Fibroblast of villous mesenchyme (primary cell): ENCODE results near the gene SFMBT2. TPM values are rescaled to one million over a fixed set of nuclear protein-coding genes. Genes with fewer than 3 reads are reported as not detected.

Source experiments
- DNase-seq: peaks from one replicate; pipeline ENCODE4 v3.0.0-alpha.2; 2010; ENCODE audit warnings: low read depth
- H3K4me3 ChIP-seq: 2 replicates; pipeline ENCODE4 v1.5.1; 2011; ENCODE audit warnings: low read depth, mild to moderate bottlenecking, low read length
- total RNA-seq: library from RNA; depleted of rRNA; stranded (reverse); fragments of >200 nt; gene quantifications from 2 replicates; pipeline ENCODE4 v1.2.3, GENCODE V29; 2012
- TF ChIP-seq, protein P1 (sequence below): IDR thresholded peaks from 2 replicates; pipeline ENCODE4 v1.5.1; 2012; ENCODE audit warnings: low read depth, mild to moderate bottlenecking, low read length; ENCODE audit not compliant: insufficient read depth

SFMBT2 gene
- total RNA-seq, 1 donor: 1.7 TPM

DNA sequence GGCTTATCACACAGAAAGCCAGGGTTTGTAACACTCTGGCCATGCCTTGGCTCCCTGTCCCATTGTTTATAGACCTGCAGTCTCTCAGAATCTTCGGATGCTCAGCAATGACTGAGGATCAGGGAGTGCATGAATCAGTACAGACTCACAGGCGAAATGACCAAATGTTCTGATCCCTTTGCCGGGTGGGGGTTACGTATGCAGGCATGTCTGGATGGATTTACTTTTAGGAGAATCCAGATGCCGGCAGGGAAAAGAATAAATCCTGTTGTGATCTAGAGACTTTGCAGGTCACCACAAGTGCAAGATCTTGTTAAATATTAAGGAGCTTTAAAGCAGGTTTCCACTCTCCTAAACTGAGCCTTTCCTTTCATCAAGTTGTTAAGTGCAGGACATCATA is 149.5 kb downstream of the SFMBT2 start:
- peak; percentile 40 for DNase-seq
- H3K4me3 ChIP-seq: no peak overlapping the region

DNA sequence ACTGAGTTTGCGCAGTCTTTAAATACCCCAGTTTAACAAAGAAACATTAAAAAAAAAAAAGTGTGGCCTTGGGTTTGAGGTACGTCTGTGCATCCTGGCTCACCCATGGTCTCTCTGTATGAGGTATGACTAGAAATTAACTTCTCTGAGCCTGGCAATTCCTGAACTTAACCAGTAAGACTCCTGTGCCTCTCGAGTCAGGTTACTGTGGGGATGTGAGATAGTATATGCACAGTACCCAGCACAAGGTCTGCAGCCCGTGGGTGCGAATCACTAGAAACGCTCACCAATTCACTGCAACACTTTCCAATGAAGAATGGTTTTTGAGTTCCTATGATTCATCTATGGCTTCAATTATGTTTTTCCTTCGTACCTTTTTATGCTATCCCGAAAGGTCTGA is 149.9 kb downstream of the SFMBT2 start:
- no peak overlapping the region for H3K4me3 ChIP-seq
- TF ChIP-seq, protein P1, sequence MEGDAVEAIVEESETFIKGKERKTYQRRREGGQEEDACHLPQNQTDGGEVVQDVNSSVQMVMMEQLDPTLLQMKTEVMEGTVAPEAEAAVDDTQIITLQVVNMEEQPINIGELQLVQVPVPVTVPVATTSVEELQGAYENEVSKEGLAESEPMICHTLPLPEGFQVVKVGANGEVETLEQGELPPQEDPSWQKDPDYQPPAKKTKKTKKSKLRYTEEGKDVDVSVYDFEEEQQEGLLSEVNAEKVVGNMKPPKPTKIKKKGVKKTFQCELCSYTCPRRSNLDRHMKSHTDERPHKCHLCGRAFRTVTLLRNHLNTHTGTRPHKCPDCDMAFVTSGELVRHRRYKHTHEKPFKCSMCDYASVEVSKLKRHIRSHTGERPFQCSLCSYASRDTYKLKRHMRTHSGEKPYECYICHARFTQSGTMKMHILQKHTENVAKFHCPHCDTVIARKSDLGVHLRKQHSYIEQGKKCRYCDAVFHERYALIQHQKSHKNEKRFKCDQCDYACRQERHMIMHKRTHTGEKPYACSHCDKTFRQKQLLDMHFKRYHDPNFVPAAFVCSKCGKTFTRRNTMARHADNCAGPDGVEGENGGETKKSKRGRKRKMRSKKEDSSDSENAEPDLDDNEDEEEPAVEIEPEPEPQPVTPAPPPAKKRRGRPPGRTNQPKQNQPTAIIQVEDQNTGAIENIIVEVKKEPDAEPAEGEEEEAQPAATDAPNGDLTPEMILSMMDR: no peak
- no peak for DNase-seq

More for the DNA sequence above, 149.5 kb downstream of the SFMBT2 start:
- TF ChIP-seq, protein P1: no peak

DNA sequence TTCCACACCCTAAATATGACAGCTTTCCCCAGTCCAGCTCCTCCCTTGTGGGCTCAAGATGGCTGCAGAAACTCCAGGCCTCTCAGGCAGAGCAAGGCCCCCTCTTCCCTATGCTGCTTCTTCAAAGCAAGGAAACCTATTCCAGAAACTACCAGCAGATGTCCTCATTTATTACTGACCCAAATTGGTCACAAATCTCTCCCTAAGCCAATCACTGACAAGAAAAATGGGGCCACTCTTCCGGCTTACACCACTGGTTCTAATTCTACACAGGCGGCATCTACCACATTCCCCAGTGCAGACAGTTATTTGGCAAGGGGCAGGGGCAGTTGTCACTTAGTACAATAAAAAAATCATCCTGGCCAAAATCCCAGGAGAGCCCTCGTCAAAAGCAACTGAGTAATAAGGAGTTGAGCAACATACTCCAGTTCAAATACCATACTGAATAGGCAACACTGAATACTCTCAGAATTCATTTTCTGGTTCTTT is 150.4 kb downstream of the SFMBT2 start:
- H3K4me3 ChIP-seq: no peak overlapping the region
- DNase-seq: peak; percentile 87
- TF ChIP-seq, protein P1: peak; percentile 64

DNA sequence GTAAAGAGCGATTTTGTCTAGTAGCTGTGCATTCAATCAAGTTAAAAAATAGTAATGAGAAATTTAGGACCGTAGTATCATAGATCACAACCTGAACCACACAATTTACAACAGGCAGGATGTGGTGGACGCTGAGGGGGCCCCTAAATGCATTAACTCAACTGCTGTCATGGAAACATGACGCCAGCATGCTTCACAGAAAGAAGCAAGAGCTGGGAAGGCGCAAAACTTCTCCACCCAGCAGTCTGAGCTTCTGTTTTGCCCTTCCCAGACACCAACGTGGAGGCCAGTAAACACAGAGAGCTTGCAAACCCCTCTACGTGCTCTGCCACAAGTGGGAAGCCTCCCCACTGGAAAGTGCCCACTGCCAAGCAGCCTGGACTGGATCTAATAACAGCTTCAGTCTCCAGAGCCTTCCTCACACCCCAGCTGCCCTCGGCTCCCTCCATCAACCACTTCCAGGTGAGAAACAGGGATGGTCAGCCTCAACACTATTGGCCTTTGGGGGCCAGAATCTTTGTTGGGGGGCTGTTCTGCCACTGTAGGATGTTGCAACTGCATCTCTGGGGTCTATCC is 151.8 kb downstream of the SFMBT2 start:
- TF ChIP-seq, protein P1: no peak
- no peak overlapping the region for H3K4me3 ChIP-seq
- no peak for DNase-seq

DNA sequence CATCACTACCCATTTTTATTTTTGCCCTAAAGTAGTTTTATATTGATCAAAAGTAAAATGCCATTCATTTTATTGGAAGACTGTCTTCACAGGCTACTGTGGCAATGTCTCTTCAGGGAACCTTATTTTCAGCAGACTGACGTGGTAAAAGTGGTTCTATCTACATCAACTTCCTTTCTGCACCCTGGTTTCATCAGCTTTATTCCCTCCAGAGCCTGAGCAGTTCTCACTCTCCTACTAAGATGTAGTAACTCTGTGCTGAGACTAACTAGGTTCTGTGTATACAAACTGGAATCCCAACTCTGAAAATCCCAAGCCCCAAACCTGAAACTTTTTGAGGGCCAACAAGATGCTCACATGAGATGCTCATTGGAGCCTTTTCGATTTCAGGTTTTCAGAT is 155.3 kb downstream of the SFMBT2 start:
- DNase-seq: no peak
- H3K4me3 ChIP-seq: no peak overlapping the region
- TF ChIP-seq, protein P1: no peak

DNA sequence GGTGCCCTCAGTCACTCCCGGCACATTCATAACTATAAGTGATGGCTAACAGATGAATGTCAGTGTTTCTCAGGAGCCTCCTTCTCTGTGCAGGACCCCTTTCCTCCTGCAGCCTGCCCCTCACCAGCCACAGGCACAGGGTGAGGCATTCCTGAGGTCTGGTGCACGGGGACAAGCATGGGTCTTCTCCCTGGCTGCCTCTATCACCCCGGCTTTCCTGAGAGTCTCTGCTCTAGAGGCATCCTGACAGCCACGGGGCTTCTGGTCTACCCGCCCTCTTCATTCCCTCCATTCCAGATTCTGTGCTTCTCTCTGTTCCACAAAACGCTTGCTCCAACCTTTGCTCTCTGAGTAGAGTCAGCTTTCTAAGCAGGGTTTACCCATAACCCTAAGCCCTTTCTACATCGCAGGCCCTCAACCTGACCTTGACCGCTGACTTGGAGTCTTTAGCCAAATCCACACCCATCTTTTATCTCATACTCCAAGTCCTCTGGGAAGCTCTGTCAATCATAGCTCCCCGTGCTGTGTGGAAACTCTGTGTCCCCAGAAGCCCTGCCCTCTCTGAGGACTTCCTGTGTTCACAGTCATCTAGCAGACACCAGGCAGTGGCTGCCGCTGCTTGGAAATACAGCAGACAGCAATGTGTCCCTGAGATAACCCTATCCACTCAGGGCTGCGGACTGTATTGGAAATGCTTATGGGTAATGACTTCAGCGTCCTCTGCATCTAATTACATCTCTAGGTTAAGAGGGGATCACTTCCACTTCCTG is 159.0 kb downstream of the SFMBT2 start:
- H3K4me3 ChIP-seq: no peak overlapping the region
- no peak for DNase-seq
- TF ChIP-seq, protein P1: no peak
